22Rv1 (cell line): Measurements from ENCODE around the gene ZNF750.

Source experiments
- ZFX ChIP-seq: fragments of 450-650 bp; IDR thresholded peaks from 2 replicates; pipeline ENCODE4 v1.6.1; 2017; ENCODE audit warnings: antibody characterized with exemption, borderline replicate concordance
- TF ChIP-seq, protein P1 (sequence below): fragments of 450-650 bp; IDR thresholded peaks from 2 replicates; pipeline ENCODE4 v1.5.1; 2017; ENCODE audit warnings: mild to moderate bottlenecking

DNA sequence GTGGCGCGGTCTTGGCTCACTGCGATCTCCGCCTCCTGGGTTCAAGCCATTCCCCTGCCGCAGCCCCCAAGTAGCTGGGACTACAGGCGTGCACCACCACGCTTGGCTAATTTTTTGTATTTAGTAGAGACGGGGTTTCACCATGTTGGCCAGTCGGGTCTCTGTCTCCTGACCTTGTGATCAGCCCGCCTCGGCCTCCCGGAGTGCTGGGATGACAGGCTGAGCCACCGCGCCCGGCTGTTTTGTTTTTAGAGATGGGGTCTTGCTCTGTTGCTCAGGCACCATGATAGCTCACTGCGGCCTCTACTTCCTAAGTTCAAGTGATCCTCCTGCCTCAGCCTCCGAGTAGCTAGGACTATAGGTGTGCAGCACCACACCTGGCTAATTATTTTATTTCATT, 27.2 kb downstream of the ZNF750 start:
- TF ChIP-seq, protein P1, sequence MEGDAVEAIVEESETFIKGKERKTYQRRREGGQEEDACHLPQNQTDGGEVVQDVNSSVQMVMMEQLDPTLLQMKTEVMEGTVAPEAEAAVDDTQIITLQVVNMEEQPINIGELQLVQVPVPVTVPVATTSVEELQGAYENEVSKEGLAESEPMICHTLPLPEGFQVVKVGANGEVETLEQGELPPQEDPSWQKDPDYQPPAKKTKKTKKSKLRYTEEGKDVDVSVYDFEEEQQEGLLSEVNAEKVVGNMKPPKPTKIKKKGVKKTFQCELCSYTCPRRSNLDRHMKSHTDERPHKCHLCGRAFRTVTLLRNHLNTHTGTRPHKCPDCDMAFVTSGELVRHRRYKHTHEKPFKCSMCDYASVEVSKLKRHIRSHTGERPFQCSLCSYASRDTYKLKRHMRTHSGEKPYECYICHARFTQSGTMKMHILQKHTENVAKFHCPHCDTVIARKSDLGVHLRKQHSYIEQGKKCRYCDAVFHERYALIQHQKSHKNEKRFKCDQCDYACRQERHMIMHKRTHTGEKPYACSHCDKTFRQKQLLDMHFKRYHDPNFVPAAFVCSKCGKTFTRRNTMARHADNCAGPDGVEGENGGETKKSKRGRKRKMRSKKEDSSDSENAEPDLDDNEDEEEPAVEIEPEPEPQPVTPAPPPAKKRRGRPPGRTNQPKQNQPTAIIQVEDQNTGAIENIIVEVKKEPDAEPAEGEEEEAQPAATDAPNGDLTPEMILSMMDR = no peak
- no peak for TF ChIP-seq ZFX
